GM23248 (cell line): ENCODE data around the gene TCOF1. TPM values are rescaled to one million over a fixed set of nuclear protein-coding genes. Genes with fewer than 3 reads are reported as not detected.

Experiments used
- DNase-seq: peaks from one replicate; pipeline ENCODE4 v3.0.0-alpha.2; 2015
- H2AFZ ChIP-seq: fragments of 200-600 bp; sonication (generic); 2 replicates; pipeline ENCODE4 v1.6.1; 2016; ENCODE audit warnings: antibody characterized with exemption
- H3F3A ChIP-seq: fragments of 200-600 bp; sonication (generic); 2 replicates; pipeline ENCODE4 v1.6.1; 2016; ENCODE audit warnings: mild to moderate bottlenecking, antibody characterized with exemption, mixed run types; ENCODE audit not compliant: insufficient read depth
- H3K27ac ChIP-seq: fragments of 200-600 bp; sonication (generic); 2 replicates; pipeline ENCODE4 v1.5.1; 2016; ENCODE audit warnings: mild to moderate bottlenecking
- H3K27me3 ChIP-seq: fragments of 200-600 bp; sonication (generic); replicated peaks from 2 replicates; pipeline ENCODE4 v1.6.1; 2016; ENCODE audit warnings: mild to moderate bottlenecking; ENCODE audit not compliant: insufficient read depth
- H3K36me3 ChIP-seq: fragments of 200-600 bp; sonication (generic); 2 replicates; pipeline ENCODE4 v1.6.1; 2016; ENCODE audit warnings: low read depth, mild to moderate bottlenecking
- H3K4me1 ChIP-seq: fragments of 200-600 bp; sonication (generic); 2 replicates; pipeline ENCODE4 v1.6.1; 2016; ENCODE audit warnings: mild to moderate bottlenecking; ENCODE audit not compliant: insufficient read depth
- H3K4me2 ChIP-seq: fragments of 200-600 bp; sonication (generic); one replicate; pipeline ENCODE4 v1.6.1; 2016; ENCODE audit warnings: mild to moderate bottlenecking; ENCODE audit not compliant: unreplicated experiment
- H3K4me3 ChIP-seq: fragments of 200-600 bp; sonication (generic); 2 replicates; pipeline ENCODE4 v1.5.1; 2016; ENCODE audit warnings: mild to moderate bottlenecking
- H3K79me2 ChIP-seq: fragments of 200-600 bp; sonication (generic); 2 replicates; pipeline ENCODE4 v1.6.1; 2016; ENCODE audit warnings: mild to moderate bottlenecking; ENCODE audit not compliant: insufficient read depth
- H3K9ac ChIP-seq: fragments of 200-600 bp; sonication (generic); 2 replicates; pipeline ENCODE4 v1.6.1; 2016; ENCODE audit warnings: mild to moderate bottlenecking
- H3K9me2 ChIP-seq: fragments of 200-600 bp; sonication (generic); 2 replicates; pipeline ENCODE4 v1.6.1; 2016; ENCODE audit warnings: mixed run types, mild to moderate bottlenecking, moderate library complexity; ENCODE audit not compliant: insufficient read depth
- H3K9me3 ChIP-seq: fragments of 200-600 bp; sonication (generic); one replicate; pipeline ENCODE4 v1.6.1; 2017; ENCODE audit warnings: low read depth
- H4K20me1 ChIP-seq: fragments of 200-600 bp; sonication (generic); 2 replicates; pipeline ENCODE4 v1.6.0; 2016; ENCODE audit not compliant: insufficient read depth
- EZH2 ChIP-seq: fragments of 200-600 bp; sonication (generic); IDR thresholded peaks from 2 replicates; pipeline ENCODE4 v1.6.1; 2018; ENCODE audit warnings: antibody characterized with exemption, mild to moderate bottlenecking; ENCODE audit not compliant: insufficient read depth, poor library complexity, severe bottlenecking
- EZH2phosphoT487 ChIP-seq: fragments of 200-600 bp; sonication (generic); IDR thresholded peaks from 2 replicates; pipeline ENCODE4 v1.6.1; 2018; ENCODE audit warnings: antibody characterized with exemption, moderate library complexity, mild to moderate bottlenecking, low read depth; ENCODE audit not compliant: insufficient read depth
- WGBS, 2 experiments: methylation state at CpG; one replicate each; pipeline ENCODE4 v1.1.6; 2015 to 2017; ENCODE audit warnings: low lambda C conversion rate in 2 of 2, low coverage in 1 of 2; ENCODE audit errors: missing lambda C conversion rate in 2 of 2; 5-methylcytosine and 5-hydroxymethylcytosine counted together
- in situ Hi-C: fragments of 300-500 bp; cut with MboI; formaldehyde crosslinking; loops from 2 replicates; pipeline ENCODE4 v1.15.0; 2020
- polyA plus RNA-seq: library from polyadenylated mRNA; unstranded; fragments of >200 nt; fragmentation: Nextera tagmentation; extraction: Ambion mirVana; gene quantifications from 2 replicates; pipeline ENCODE4 v1.2.1, GENCODE V29; 2016
- total RNA-seq: library from RNA; depleted of rRNA; stranded (reverse); fragments of >200 nt; shearing (Covaris generic); gene quantifications from 2 replicates; pipeline ENCODE4 v1.2.3, GENCODE V29; 2014

The TCOF1 gene
- total and polyA plus RNA-seq, 2 experiments from 2014 or later: 15.1 to 18.0 TPM

DNA sequence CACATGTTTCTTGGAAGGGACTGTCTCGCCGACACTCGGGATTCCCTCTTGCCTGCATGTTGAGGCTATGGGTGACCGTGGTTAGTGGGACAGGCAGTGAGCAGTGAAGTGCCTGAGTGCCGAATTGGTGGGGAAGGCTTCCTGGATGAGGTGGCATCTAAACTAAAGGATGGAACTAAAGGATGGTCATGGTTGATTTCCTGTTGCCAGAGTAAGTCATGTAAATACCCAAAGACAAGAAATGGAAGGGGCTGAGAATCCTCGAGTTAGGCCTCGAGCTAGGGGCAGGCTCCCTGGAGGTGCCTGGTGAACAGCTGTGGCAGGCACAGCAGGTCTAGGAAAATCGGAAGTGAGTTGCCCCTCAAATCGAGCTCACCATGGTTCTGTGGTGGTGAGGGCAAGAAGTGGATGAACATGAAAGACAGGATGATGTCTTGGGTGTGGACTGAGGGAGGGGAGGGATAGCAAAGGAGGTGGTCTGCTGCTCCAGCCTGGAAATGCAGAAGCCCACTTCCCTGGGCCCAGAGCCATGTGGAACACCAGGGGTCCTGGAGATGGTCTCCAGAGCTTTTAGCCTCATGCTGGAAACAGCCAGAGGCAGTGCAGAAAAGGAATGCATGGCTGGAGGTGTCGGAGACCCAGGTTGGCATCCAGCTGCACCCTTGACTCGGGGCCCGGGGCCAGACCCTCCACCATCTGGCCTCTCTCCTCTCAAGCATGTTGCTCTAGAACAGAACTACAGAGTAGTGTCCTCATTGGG is 43.0 kb downstream of the TCOF1 start:
- WGBS, 2 experiments: 78 to 87% methylated on average over 12 of the region's 12 CpGs
- no peaks in the 10 kb centered on the region for H3K4me1 ChIP-seq
- TF ChIP-seq EZH2phosphoT487 (no peak), EZH2 (no peak)
- no peak overlapping the region for H3K4me2 ChIP-seq
- H3F3A ChIP-seq: no peaks in the 10 kb centered on the region
- no peak overlapping the region for H3K4me3 ChIP-seq
- no peak overlapping the region for H3K27ac ChIP-seq
- no peaks in the 10 kb centered on the region for H3K9me2 ChIP-seq
- DNase-seq: no peak
- H3K27me3 ChIP-seq: no peaks in the 10 kb centered on the region
- H3K9me3 ChIP-seq: no peaks in the 10 kb centered on the region
- H2AFZ ChIP-seq: no peak overlapping the region
- no peak overlapping the region for H3K9ac ChIP-seq
- H3K79me2 ChIP-seq: no peaks in the 10 kb centered on the region
- H4K20me1 ChIP-seq: no peaks in the 10 kb centered on the region
- H3K36me3 ChIP-seq: no peaks in the 10 kb centered on the region
- in situ Hi-C loops: no loop called here

DNA sequence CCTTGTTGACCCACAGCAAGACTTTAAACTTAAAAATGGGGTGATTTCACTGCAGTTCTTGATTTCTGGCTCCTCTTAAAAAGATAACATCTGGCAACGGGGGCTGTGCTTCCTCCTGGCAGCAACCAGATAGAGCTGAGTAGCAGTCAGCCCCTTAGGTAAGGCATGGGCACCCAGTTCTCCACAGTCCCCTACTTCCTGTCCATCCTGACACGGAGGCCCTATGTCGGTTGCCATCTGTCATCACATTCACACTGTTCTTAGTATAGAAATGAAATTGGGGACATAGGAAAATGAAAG is 43.5 kb downstream of the TCOF1 start:
- TF ChIP-seq EZH2phosphoT487 (no peak), EZH2 (no peak)
- Histone ChIP-seq H3K4me1 (no peaks in the 10 kb centered on the region), H3K36me3 (no peaks in the 10 kb centered on the region), H3K9me3 (no peaks in the 10 kb centered on the region), H3K27ac (no peak overlapping the region), H3K4me2 (no peak overlapping the region), H4K20me1 (no peaks in the 10 kb centered on the region), H2AFZ (no peak overlapping the region), H3K9ac (no peak overlapping the region), H3K79me2 (no peaks in the 10 kb centered on the region), H3F3A (no peaks in the 10 kb centered on the region), H3K27me3 (no peaks in the 10 kb centered on the region), H3K4me3 (no peak overlapping the region), H3K9me2 (no peaks in the 10 kb centered on the region)
- no peak for DNase-seq
- 65 to 70% methylated on average over 3 of the region's 3 CpGs for WGBS, 2 experiments
- in situ Hi-C loops: no loop called here

DNA sequence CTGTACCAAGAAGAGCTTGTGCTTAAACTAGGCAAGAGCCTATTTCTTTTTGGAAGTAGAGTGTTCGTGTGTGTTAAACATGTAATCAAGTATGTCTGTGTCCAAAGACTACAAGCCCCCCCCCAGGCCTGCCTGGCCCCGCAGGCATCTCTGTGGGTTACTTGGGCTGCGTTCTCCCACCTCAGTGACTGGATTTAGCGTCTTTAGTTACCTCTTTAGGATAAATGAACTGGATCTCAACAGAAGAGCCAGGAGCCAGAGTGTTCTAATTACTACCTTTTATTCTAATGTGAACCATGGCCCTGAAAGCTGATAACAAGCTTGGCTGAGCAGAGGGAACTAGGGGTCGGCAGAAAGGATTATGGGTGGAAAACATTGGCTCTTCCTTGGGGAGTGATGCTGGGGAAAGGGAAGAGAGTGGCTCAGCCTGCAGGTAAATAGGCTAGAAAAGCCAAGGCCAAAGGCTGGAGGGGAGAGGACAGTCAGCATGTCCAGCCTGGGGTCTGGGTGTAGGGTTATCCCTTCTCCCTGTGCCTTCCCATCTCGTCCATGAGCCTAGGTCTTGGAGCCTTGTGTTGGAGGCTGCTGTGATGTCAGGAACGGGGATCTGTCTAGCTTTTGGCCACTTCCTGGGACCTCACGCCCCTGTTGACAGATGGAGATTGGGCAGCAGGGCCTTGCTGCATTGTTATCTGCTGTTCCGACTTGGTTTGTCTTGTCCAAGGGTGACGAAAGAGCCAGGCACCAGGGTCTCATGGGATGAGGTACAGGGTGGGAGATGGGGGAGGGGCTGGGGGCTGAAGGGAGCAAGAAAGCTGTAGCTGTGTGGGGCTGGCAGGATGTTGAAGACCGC is 44.1 kb downstream of the TCOF1 start:
- Histone ChIP-seq H3K27ac (no peak overlapping the region), H3K27me3 (no peaks in the 10 kb centered on the region), H3K36me3 (no peaks in the 10 kb centered on the region), H3K79me2 (no peaks in the 10 kb centered on the region), H4K20me1 (no peaks in the 10 kb centered on the region), H3K9ac (no peak overlapping the region), H3K4me3 (no peak overlapping the region), H3K4me2 (no peak overlapping the region), H2AFZ (no peak overlapping the region), H3K9me3 (no peaks in the 10 kb centered on the region), H3K4me1 (no peaks in the 10 kb centered on the region), H3K9me2 (no peaks in the 10 kb centered on the region), H3F3A (no peaks in the 10 kb centered on the region)
- no peak for DNase-seq
- in situ Hi-C loops: no loop called here
- WGBS, 2 experiments: 84 to 86% methylated on average over 10 to 11 of the region's 11 CpGs
- no peak for TF ChIP-seq EZH2phosphoT487
- no peak for TF ChIP-seq EZH2

DNA sequence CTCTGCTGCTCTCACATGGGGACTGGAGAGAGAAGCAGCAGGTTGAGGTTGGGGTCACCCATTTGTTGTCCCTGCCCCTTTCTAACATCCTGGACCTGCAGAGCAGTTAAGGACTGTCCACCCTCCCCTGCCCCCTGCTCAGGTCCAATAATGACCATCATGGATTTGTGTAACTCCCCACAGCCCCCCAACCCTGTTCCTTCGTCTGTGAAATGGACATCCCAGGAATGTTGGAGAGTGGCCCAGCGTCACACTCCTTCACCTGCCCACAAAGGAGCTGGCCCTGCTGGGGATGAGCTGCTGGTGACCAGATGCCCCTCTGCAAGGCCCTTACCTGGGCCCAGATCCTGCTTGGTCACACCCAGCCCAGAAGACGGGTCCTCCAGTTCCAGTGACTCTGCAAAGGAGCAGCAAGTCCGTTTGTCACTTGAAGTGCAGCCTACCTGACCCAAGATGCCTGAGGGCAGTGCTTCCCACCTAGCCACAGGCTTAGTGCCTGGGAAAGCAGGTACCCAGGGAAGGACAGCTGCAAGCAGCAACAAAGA is 44.8 kb downstream of the TCOF1 start:
- H3K4me1 ChIP-seq: no peaks in the 10 kb centered on the region
- no peak for TF ChIP-seq EZH2
- no peak for TF ChIP-seq EZH2phosphoT487
- no peak overlapping the region for H2AFZ ChIP-seq
- no peak overlapping the region for H3K9ac ChIP-seq
- H3K9me3 ChIP-seq: no peaks in the 10 kb centered on the region
- H4K20me1 ChIP-seq: no peaks in the 10 kb centered on the region
- no peak overlapping the region for H3K4me3 ChIP-seq
- H3K27ac ChIP-seq: no peak overlapping the region
- H3K79me2 ChIP-seq: no peaks in the 10 kb centered on the region
- in situ Hi-C loops: no loop called here
- H3K4me2 ChIP-seq: no peak overlapping the region
- no peaks in the 10 kb centered on the region for H3F3A ChIP-seq
- H3K36me3 ChIP-seq: no peaks in the 10 kb centered on the region
- 77 to 86% methylated on average over 4 of the region's 4 CpGs for WGBS, 2 experiments
- H3K9me2 ChIP-seq: no peaks in the 10 kb centered on the region
- no peak for DNase-seq
- no peaks in the 10 kb centered on the region for H3K27me3 ChIP-seq
